ENCODE measurements around the gene MRPL55.

- TF ChIP-seq, protein P1, sequence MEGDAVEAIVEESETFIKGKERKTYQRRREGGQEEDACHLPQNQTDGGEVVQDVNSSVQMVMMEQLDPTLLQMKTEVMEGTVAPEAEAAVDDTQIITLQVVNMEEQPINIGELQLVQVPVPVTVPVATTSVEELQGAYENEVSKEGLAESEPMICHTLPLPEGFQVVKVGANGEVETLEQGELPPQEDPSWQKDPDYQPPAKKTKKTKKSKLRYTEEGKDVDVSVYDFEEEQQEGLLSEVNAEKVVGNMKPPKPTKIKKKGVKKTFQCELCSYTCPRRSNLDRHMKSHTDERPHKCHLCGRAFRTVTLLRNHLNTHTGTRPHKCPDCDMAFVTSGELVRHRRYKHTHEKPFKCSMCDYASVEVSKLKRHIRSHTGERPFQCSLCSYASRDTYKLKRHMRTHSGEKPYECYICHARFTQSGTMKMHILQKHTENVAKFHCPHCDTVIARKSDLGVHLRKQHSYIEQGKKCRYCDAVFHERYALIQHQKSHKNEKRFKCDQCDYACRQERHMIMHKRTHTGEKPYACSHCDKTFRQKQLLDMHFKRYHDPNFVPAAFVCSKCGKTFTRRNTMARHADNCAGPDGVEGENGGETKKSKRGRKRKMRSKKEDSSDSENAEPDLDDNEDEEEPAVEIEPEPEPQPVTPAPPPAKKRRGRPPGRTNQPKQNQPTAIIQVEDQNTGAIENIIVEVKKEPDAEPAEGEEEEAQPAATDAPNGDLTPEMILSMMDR (conservative IDR thresholded peaks at IDR 0.05; ENCODE audit: low read depth in 2 of 2): no peak
- TF ChIP-seq EZH2 (IDR thresholded peaks at IDR 0.05; ENCODE audit: low read depth, unreplicated experiment) (no peak), POLR2AphosphoS5 (IDR thresholded peaks at IDR 0.05; ENCODE audit: low read depth) (no peak), ZNF114 (CRISPR knock-in tag; IDR thresholded peaks at IDR 0.05) (no peak), NANOG (IDR thresholded peaks at IDR 0.05; ENCODE audit: borderline replicate concordance) (no peak), EZH2phosphoT487 (IDR thresholded peaks at IDR 0.05; ENCODE audit: unreplicated experiment) (no peak), CREB1 (CRISPR knock-in tag; IDR thresholded peaks at IDR 0.05; ENCODE audit: low read depth) (no peak), JUNB (IDR thresholded peaks at IDR 0.05; ENCODE audit: unreplicated experiment) (no peak)
Observed at GRCh38 chr1:228089519-228090380, 19.3 kb downstream of the MRPL55 start.

All from GM23338 (cell line).